Neuronal stem cell (in vitro differentiated cells): ENCODE data around the gene CHTOP.
"Not testable (repeated sequence)": the region's sequence is repeated elsewhere in the genome, so short reads cannot be mapped to it uniquely, and the experiment has no call there.

Source experiments
- DNase-seq: peaks from one replicate; pipeline ENCODE4 v3.0.0-alpha.2; 2013; ENCODE audit warnings: low spot score
- H2AFZ ChIP-seq: one replicate; pipeline ENCODE4 v1.6.1; 2013; ENCODE audit warnings: mild to moderate bottlenecking, low read length, inconsistent platforms
- H2AK5ac ChIP-seq: 2 replicates; pipeline ENCODE4 v1.6.1; 2013; ENCODE audit warnings: low read depth, mild to moderate bottlenecking, inconsistent platforms, low read length, moderate library complexity, mixed read lengths
- H2BK120ac ChIP-seq: 2 replicates; pipeline ENCODE4 v1.6.1; 2013; ENCODE audit warnings: low read depth, mild to moderate bottlenecking, inconsistent platforms, low read length, moderate library complexity, mixed read lengths
- H2BK12ac ChIP-seq: one replicate; pipeline ENCODE4 v1.6.1; 2013; ENCODE audit warnings: low read length, inconsistent platforms
- H2BK15ac ChIP-seq: 2 replicates; pipeline ENCODE4 v1.6.1; 2013; ENCODE audit warnings: mild to moderate bottlenecking, low read length, inconsistent platforms, mixed read lengths
- H2BK5ac ChIP-seq: one replicate; pipeline ENCODE4 v1.6.1; 2013; ENCODE audit warnings: inconsistent platforms, mild to moderate bottlenecking, low read length, moderate library complexity
- H3K14ac ChIP-seq: one replicate; pipeline ENCODE4 v1.6.1; 2013; ENCODE audit warnings: low read length, inconsistent platforms
- H3K18ac ChIP-seq: 2 replicates; pipeline ENCODE4 v1.6.1; 2013; ENCODE audit warnings: low read length, inconsistent platforms
- H3K23ac ChIP-seq: 2 replicates; pipeline ENCODE4 v1.6.1; 2013; ENCODE audit warnings: low read depth, mild to moderate bottlenecking, mixed read lengths, low read length, inconsistent platforms; ENCODE audit not compliant: poor library complexity
- H3K27ac ChIP-seq: replicated peaks from 3 replicates; pipeline ENCODE4 v1.5.1; 2013; ENCODE audit warnings: low read length, inconsistent platforms
- H3K27me3 ChIP-seq, 3 experiments: 2 replicates each; pipeline ENCODE4 v1.6.1; 2013; ENCODE audit warnings: low read length in 3 of 3, mild to moderate bottlenecking in 2 of 3, inconsistent platforms in 1 of 3, low read depth in 1 of 3, mixed read lengths in 1 of 3, moderate library complexity in 1 of 3; ENCODE audit not compliant: control insufficient read depth in 3 of 3, insufficient read depth in 3 of 3
- H3K36me3 ChIP-seq, 2 donors: replicated peaks in 1 of 2; 2 replicates each; pipeline ENCODE4 v1.6.1; 2013; ENCODE audit warnings: low read length in 2 of 2; ENCODE audit not compliant: control insufficient read depth in 2 of 2, insufficient read depth in 2 of 2
- H3K4ac ChIP-seq: 2 replicates; pipeline ENCODE4 v1.6.1; 2013; ENCODE audit warnings: inconsistent platforms, mild to moderate bottlenecking, low read length, moderate library complexity
- H3K4me1 ChIP-seq, 2 donors: 1 replicate in 1 of 2; 2 replicates in 1 of 2; pipeline ENCODE4 v1.6.1; 2013; ENCODE audit warnings: low read length in 2 of 2, low read depth in 1 of 2; ENCODE audit not compliant: control insufficient read depth in 2 of 2, insufficient read depth in 1 of 2
- H3K4me2 ChIP-seq: one replicate; pipeline ENCODE4 v1.6.1; 2013; ENCODE audit warnings: mild to moderate bottlenecking, low read length, inconsistent platforms; ENCODE audit not compliant: insufficient read depth, poor library complexity, severe bottlenecking
- H3K4me3 ChIP-seq, 2 donors: 2 replicates each; pipeline ENCODE4 v1.5.1; 2013; ENCODE audit warnings: low read length in 2 of 2, mild to moderate bottlenecking in 2 of 2, inconsistent platforms in 1 of 2, moderate library complexity in 1 of 2
- H3K79me1 ChIP-seq: one replicate; pipeline ENCODE4 v1.6.1; 2013; ENCODE audit warnings: low read depth, mild to moderate bottlenecking, inconsistent platforms, low read length, moderate library complexity
- H3K9ac ChIP-seq: one replicate; pipeline ENCODE4 v1.6.1; 2013; ENCODE audit warnings: mild to moderate bottlenecking, low read depth, low read length, inconsistent platforms; ENCODE audit not compliant: poor library complexity
- H3K9me3 ChIP-seq, 2 donors: replicated peaks in 1 of 2; 2 replicates each; pipeline versions ENCODE3 to v1.6.1; 2013; ENCODE audit warnings: low read length in 2 of 2, mild to moderate bottlenecking in 2 of 2, inconsistent platforms in 1 of 2, low read depth in 1 of 2, mixed read lengths in 1 of 2, moderate library complexity in 1 of 2; ENCODE audit not compliant: control insufficient read depth in 2 of 2, insufficient read depth in 1 of 2
- H4K8ac ChIP-seq: one replicate; pipeline ENCODE4 v1.6.1; 2013; ENCODE audit warnings: low read depth, mild to moderate bottlenecking, inconsistent platforms, low read length, moderate library complexity
- H4K91ac ChIP-seq: one replicate; pipeline ENCODE4 v1.6.1; 2013; ENCODE audit warnings: low read length, low read depth, mild to moderate bottlenecking, inconsistent platforms; ENCODE audit not compliant: poor library complexity
- WGBS, 2 donors: extraction: QIAGEN DNeasy Blood & Tissue Kit; methylation state at CpG; one replicate each; pipeline ENCODE4 v1.1.7; 2013; ENCODE audit warnings: missing lambda C conversion rate in 2 of 2, mixed read lengths in 1 of 2; ENCODE audit not compliant: insufficient read length in 2 of 2, insufficient replicate concordance in 1 of 2; ENCODE audit errors: extremely low coverage in 2 of 2; 5-methylcytosine and 5-hydroxymethylcytosine counted together

Gene CHTOP

GRCh38 chr1:153670859-153671627 is 37.2 kb downstream of the CHTOP start, which contains the start of gene ILF2:
Gene ILF2, minus strand, starts transcription at chr1:153670993. Its CDS starts 71 bp downstream, at chr1:153670922.
- Histone ChIP-seq H4K91ac (no peak within 1 kb of the TSS), H3K4me2 (peak within 1 kb of the TSS; percentile 85), H3K36me3 (peaks cover 28 to 41% of the 10 kb centered on the region in 2 donors), H3K18ac (peak within 1 kb of the TSS; percentile 79), H3K23ac (peak within 1 kb of the TSS; percentile 18), H2BK120ac (no peak within 1 kb of the TSS), H3K4me3 (peak within 1 kb of the TSS; percentile 92 to 98), H3K4me1 (peaks cover 3 to 9% of the 10 kb centered on the region in 2 donors), H3K79me1 (peaks cover 3% of the 10 kb centered on the region), H2AFZ (peak within 1 kb of the TSS; percentile 86), H2AK5ac (peak within 1 kb of the TSS; percentile 99), H2BK12ac (no peak within 1 kb of the TSS), H3K9me3 (no peaks in the 10 kb centered on the region), H3K27me3 (no peaks in the 10 kb centered on the region), H3K27ac (peak within 1 kb of the TSS; percentile 73), H4K8ac (no peak within 1 kb of the TSS), H2BK15ac (no peak within 1 kb of the TSS), H3K4ac (peak within 1 kb of the TSS; percentile 26), H3K14ac (no peak within 1 kb of the TSS), H3K9ac (peak within 1 kb of the TSS; percentile 93), H2BK5ac (peak within 1 kb of the TSS; percentile 1)
- no CpG with 5 or more reads among the region's 35 CpGs for WGBS, 2 donors
- DNase-seq = peak; percentile 100

- not testable (repeated sequence) for H3K4ac ChIP-seq, H4K8ac ChIP-seq, H2BK15ac ChIP-seq, H3K9me3 ChIP-seq, H3K9ac ChIP-seq, H2AK5ac ChIP-seq, H2BK120ac ChIP-seq, H3K14ac ChIP-seq, H2BK5ac ChIP-seq, H2BK12ac ChIP-seq, H3K4me1 ChIP-seq, H3K18ac ChIP-seq, H3K27me3 ChIP-seq, DNase-seq, H3K79me1 ChIP-seq, H3K23ac ChIP-seq, H4K91ac ChIP-seq
- no CpG with 5 or more reads among the region's 28 CpGs for WGBS, 2 donors
- H3K4me2 ChIP-seq = peak overlapping the region; percentile 42
- peak overlapping the region; percentile 62 to 88 for H3K4me3 ChIP-seq
- H2AFZ ChIP-seq = peak overlapping the region; percentile 86
- peaks cover 22 to 34% of the 10 kb centered on the region in 2 donors for H3K36me3 ChIP-seq
- H3K27ac ChIP-seq = peak overlapping the region; percentile 73
Observed at GRCh38 chr1:153671628-153672353, 37.9 kb downstream of the CHTOP start.

GRCh38 chr1:153673511-153673910 is 39.6 kb downstream of the CHTOP start:
- H4K8ac ChIP-seq = no peak overlapping the region
- H3K9me3 ChIP-seq = no peaks in the 10 kb centered on the region
- no peak overlapping the region for H3K14ac ChIP-seq
- WGBS, 2 donors = no CpG with 5 or more reads among the region's 2 CpGs
- no peak overlapping the region for H3K18ac ChIP-seq
- DNase-seq = no peak
- peaks cover 7 to 15% of the 10 kb centered on the region in 2 donors for H3K4me1 ChIP-seq
- no peak overlapping the region for H4K91ac ChIP-seq
- no peak overlapping the region for H3K4me3 ChIP-seq
- H2AK5ac ChIP-seq = no peak overlapping the region
- no peaks in the 10 kb centered on the region for H3K79me1 ChIP-seq
- no peak overlapping the region for H3K4me2 ChIP-seq
- no peak overlapping the region for H3K9ac ChIP-seq
- H2BK120ac ChIP-seq = no peak overlapping the region
- H3K27ac ChIP-seq = no peak overlapping the region
- H3K23ac ChIP-seq = no peak overlapping the region
- H3K36me3 ChIP-seq = peaks cover 10 to 17% of the 10 kb centered on the region in 2 donors
- no peak overlapping the region for H2AFZ ChIP-seq
- H2BK5ac ChIP-seq = no peak overlapping the region
- H2BK15ac ChIP-seq = no peak overlapping the region
- no peak overlapping the region for H2BK12ac ChIP-seq
- H3K27me3 ChIP-seq = peaks cover 6 to 10% (median 8%) of the 10 kb centered on the region in 3 experiments
- H3K4ac ChIP-seq = no peak overlapping the region
